Measurements from ENCODE around the gene KCNH1.
"Not testable (repeated sequence)": the region's sequence is repeated elsewhere in the genome, so short reads cannot be mapped to it uniquely, and the experiment has no call there.

KCNH1 gene

GRCh38 chr1:210684466-210685294, 449.3 kb downstream of the KCNH1 start:
- no peak for DNase-seq (ENCODE audit: low read depth in 2 of 2)

- no peak for DNase-seq (ENCODE audit: low read depth in 2 of 2)
These were observed 450.4 kb downstream of the KCNH1 start for GRCh38 chr1:210683403-210684047.

- DNase-seq (ENCODE audit: low read depth in 2 of 2) = no peak
These were observed 452.8 kb downstream of the KCNH1 start for GRCh38 chr1:210681158-210681557.

- no peak for DNase-seq (ENCODE audit: low read depth in 2 of 2)
These were observed 455.6 kb downstream of the KCNH1 start for GRCh38 chr1:210678306-210678705.

GRCh38 chr1:210677533-210677932, 456.4 kb downstream of the KCNH1 start:
- no peak for DNase-seq (ENCODE audit: low read depth in 2 of 2)

- DNase-seq (ENCODE audit: low read depth in 2 of 2) = no peak
These were observed 457.4 kb downstream of the KCNH1 start for GRCh38 chr1:210676539-210676938.

- DNase-seq (ENCODE audit: low read depth in 2 of 2) = no peak
These were observed 459.8 kb downstream of the KCNH1 start for GRCh38 chr1:210674151-210674550.

GRCh38 chr1:210669951-210670350, 464.0 kb downstream of the KCNH1 start:
- DNase-seq (ENCODE audit: low read depth in 2 of 2) = no peak

- DNase-seq (ENCODE audit: low read depth in 2 of 2) = no peak
These were observed 470.0 kb downstream of the KCNH1 start for GRCh38 chr1:210663730-210664573.

- DNase-seq (ENCODE audit: low read depth in 2 of 2) = no peak
These were observed 471.5 kb downstream of the KCNH1 start for GRCh38 chr1:210662291-210663050.

- DNase-seq (ENCODE audit: low read depth in 2 of 2) = not testable (repeated sequence)
These were observed 472.4 kb downstream of the KCNH1 start for GRCh38 chr1:210661520-210661919.

- no peak for DNase-seq (ENCODE audit: low read depth in 2 of 2)
These were observed 476.1 kb downstream of the KCNH1 start for GRCh38 chr1:210657806-210658205.

GRCh38 chr1:210655511-210655910, 478.4 kb downstream of the KCNH1 start:
- DNase-seq (ENCODE audit: low read depth in 2 of 2) = no peak

- no peak for DNase-seq (ENCODE audit: low read depth in 2 of 2)
These were observed 479.6 kb downstream of the KCNH1 start for GRCh38 chr1:210654176-210654981.

GRCh38 chr1:210653771-210654170, 480.2 kb downstream of the KCNH1 start:
- DNase-seq (ENCODE audit: low read depth in 2 of 2) = no peak

- DNase-seq (ENCODE audit: low read depth in 2 of 2) = no peak
These were observed 481.5 kb downstream of the KCNH1 start for GRCh38 chr1:210652329-210652954.

- DNase-seq (ENCODE audit: low read depth in 2 of 2) = no peak
These were observed 483.5 kb downstream of the KCNH1 start for GRCh38 chr1:210650403-210650802.

- no peak for DNase-seq (ENCODE audit: low read depth in 2 of 2)
These were observed 485.2 kb downstream of the KCNH1 start for GRCh38 chr1:210648588-210649269.
